ENCODE results near the gene KCNMA1. TPM values are rescaled to one million over a fixed set of nuclear protein-coding genes. Genes with fewer than 3 reads are reported as not detected.
A peak's percentile ranks its signal among the peaks of the same experiment; 100 is the strongest.

The KCNMA1 gene
- total RNA-seq, 1 experiment from 2014 or later = 0.49 TPM

DNA sequence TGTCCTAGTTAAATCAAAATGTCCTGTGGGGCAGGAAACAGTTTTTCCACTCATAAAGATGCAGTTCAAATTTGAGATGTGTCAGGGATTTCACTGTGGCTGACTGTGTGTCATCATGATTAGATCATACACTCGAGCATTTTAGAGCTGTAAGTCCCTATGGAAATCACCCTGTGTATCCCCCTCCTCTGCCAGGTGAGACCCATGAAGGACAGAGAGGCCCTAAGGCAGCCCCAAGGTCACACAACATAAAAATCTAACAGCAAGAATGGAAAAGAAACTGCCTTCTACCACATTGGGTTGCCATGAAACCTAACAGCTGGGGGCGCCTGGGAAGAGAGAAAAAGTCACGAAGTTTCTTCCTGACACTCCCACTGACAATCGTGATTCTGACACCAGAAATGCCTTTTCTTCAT is 135.8 kb downstream of the KCNMA1 start:
- H3K4me1 ChIP-seq (ENCODE audit: control insufficient read depth in 1 of 2, insufficient read depth in 2 of 2, low read length in 2 of 2) = peaks cover 26 to 61% of the 10 kb centered on the region in 2 experiments
- no peaks in the 10 kb centered on the region for H3K9me3 ChIP-seq (ENCODE audit: control insufficient read depth in 1 of 2, insufficient read depth in 1 of 2, low read depth in 1 of 2, low read length in 2 of 2)
- H3K9ac ChIP-seq (ENCODE audit: low read length) = no peak overlapping the region
- no peaks in the 10 kb centered on the region for H3K27me3 ChIP-seq (ENCODE audit: insufficient read depth, low read length)
- H3K4me3 ChIP-seq (replicated peaks in 1 of 2; ENCODE audit: low read depth in 1 of 2, low read length in 2 of 2) = no peak overlapping the region
- no peak overlapping the region for H2AFZ ChIP-seq (ENCODE audit: low read depth, low read length, poor library complexity, severe bottlenecking)
- H3K79me2 ChIP-seq (ENCODE audit: insufficient read depth, low read length) = no peaks in the 10 kb centered on the region
- POLR2A ChIA-PET = interaction anchor here (0.7 to 4.9 kb wide), 3 partner anchors 11 to 139 kb away, joined by 3 to 32 read pairs (median 3); no protein-coding TSS in a partner anchor
- H3K36me3 ChIP-seq (ENCODE audit: control insufficient read depth in 1 of 2, insufficient read depth in 2 of 2, low read length in 2 of 2) = no peaks in the 10 kb centered on the region
- CTCF ChIA-PET = no interaction called here
- H4K20me1 ChIP-seq (ENCODE audit: insufficient read depth) = no peaks in the 10 kb centered on the region
- DNase-seq (ENCODE audit: low read depth, low spot score) = no peak
- H3K4me2 ChIP-seq (ENCODE audit: low read length) = peak overlapping the region; percentile 62
- H3K9me2 ChIP-seq (ENCODE audit: insufficient read depth) = no peaks in the 10 kb centered on the region
- no peak for ATAC-seq
- RAD21 ChIA-PET (ENCODE audit: low non-redundant PET in 1 of 2, low total read pairs in 2 of 2, uncharacterized antibody in 2 of 2, unreplicated experiment in 2 of 2) = no interaction called here
- H3K27ac ChIP-seq (ENCODE audit: low read depth, low read length) = no peak overlapping the region
- intact Hi-C loops (cut with micrococcal nuclease) = loop anchor here (10.0 kb wide), 1 partner anchor 337 kb away; no protein-coding TSS in a partner anchor
- BruUV-seq (replicated peaks) = no TSS peak
- peak; percentile 21; the same call in 1 of the 2 replicates for TF ChIP-seq RAD21 (IDR thresholded peaks at IDR 0.05; ENCODE audit: low read depth)
- TF ChIP-seq CBX3 (IDR thresholded peaks at IDR 0.05; ENCODE audit: low read depth) = no peak

DNA sequence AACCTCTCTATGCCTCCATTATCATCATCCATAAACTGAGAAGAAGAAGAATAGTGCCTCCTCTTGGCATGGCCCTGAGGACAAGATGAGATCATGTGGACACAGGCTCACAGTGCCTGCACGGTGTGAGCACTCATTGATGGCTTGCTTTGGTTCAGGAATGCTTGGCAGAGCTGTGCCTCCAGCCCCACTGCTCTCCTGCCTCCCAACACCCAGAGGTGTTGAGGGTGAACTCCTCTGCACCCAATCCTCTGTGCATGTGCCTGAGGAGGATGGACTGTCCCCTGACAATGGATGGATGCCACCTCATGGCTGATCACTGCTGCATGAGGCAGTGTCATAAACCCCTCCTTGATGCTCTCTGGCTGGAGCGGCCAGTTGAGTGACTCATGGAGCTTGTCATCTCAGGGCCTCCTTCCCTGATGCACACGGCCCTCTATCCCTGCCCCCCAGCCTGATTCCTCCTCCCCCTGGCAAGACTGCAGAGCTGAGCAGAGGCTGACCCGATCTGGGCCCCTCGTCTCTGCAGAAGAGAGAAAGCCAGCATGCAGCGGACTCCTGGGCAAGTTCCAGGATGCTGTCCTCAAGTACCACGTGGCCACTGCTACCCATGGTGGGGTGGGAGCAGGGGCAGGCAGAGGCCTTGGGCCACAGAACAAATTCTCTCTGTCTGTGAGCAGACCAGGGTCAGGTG is 136.3 kb downstream of the KCNMA1 start:
- ChIA-PET CTCF (no interaction called here), POLR2A (interaction anchor here (0.7 to 4.9 kb wide), 3 partner anchors 12 to 139 kb away, joined by 3 to 32 read pairs (median 3); no protein-coding TSS in a partner anchor), RAD21 (ENCODE audit: low non-redundant PET in 1 of 2, low total read pairs in 2 of 2, uncharacterized antibody in 2 of 2, unreplicated experiment in 2 of 2) (no interaction called here)
- Histone ChIP-seq H3K4me1 (ENCODE audit: control insufficient read depth in 1 of 2, insufficient read depth in 2 of 2, low read length in 2 of 2) (peaks cover 20 to 56% of the 10 kb centered on the region in 2 experiments), H3K9ac (ENCODE audit: low read length) (no peak overlapping the region), H3K36me3 (ENCODE audit: control insufficient read depth in 1 of 2, insufficient read depth in 2 of 2, low read length in 2 of 2) (no peaks in the 10 kb centered on the region), H3K4me3 (replicated peaks in 1 of 2; ENCODE audit: low read depth in 1 of 2, low read length in 2 of 2) (no peak overlapping the region), H3K79me2 (ENCODE audit: insufficient read depth, low read length) (no peaks in the 10 kb centered on the region), H4K20me1 (ENCODE audit: insufficient read depth) (no peaks in the 10 kb centered on the region), H2AFZ (ENCODE audit: low read depth, low read length, poor library complexity, severe bottlenecking) (peak overlapping the region; percentile 4), H3K4me2 (ENCODE audit: low read length) (peak overlapping the region; percentile 62), H3K9me3 (ENCODE audit: control insufficient read depth in 1 of 2, insufficient read depth in 1 of 2, low read depth in 1 of 2, low read length in 2 of 2) (no peaks in the 10 kb centered on the region), H3K9me2 (ENCODE audit: insufficient read depth) (no peaks in the 10 kb centered on the region), H3K27ac (ENCODE audit: low read depth, low read length) (no peak overlapping the region), H3K27me3 (ENCODE audit: insufficient read depth, low read length) (no peaks in the 10 kb centered on the region)
- BruUV-seq (replicated peaks) = no TSS peak
- TF ChIP-seq TCF7L2 (IDR thresholded peaks at IDR 0.05; ENCODE audit: borderline replicate concordance, extremely low read depth, insufficient read depth, insufficient read length) (no peak), CBX3 (IDR thresholded peaks at IDR 0.05; ENCODE audit: low read depth) (peak; percentile 60; the same call in 1 of the 2 replicates), FOSL1 (IDR thresholded peaks at IDR 0.05; ENCODE audit: low read depth) (peak; percentile 56), JUND (IDR thresholded peaks at IDR 0.05) (peak; percentile 66; the same call in 1 of the 2 replicates), SIN3A (IDR thresholded peaks at IDR 0.05; ENCODE audit: low read depth) (no peak), POLR2A (IDR thresholded peaks at IDR 0.05; ENCODE audit: borderline replicate concordance, extremely low read depth, insufficient read depth, insufficient read length) (no peak), POLR2AphosphoS5 (IDR thresholded peaks at IDR 0.05; ENCODE audit: low read depth, low read length) (no peak), SP1 (IDR thresholded peaks at IDR 0.05; ENCODE audit: low read depth) (peak; percentile 43), EZH2 (IDR thresholded peaks at IDR 0.05) (no peak), ZFX (IDR thresholded peaks at IDR 0.05) (no peak), SRF (IDR thresholded peaks at IDR 0.05; ENCODE audit: low read depth) (no peak), EGR1 (IDR thresholded peaks at IDR 0.05; ENCODE audit: low read depth) (no peak), YY1 (IDR thresholded peaks at IDR 0.05; ENCODE audit: extremely low read depth, insufficient replicate concordance, low read depth, low read length) (no peak), EZH2phosphoT487 (IDR thresholded peaks at IDR 0.05; ENCODE audit: borderline replicate concordance) (no peak)
- TF ChIP-seq, protein P1, sequence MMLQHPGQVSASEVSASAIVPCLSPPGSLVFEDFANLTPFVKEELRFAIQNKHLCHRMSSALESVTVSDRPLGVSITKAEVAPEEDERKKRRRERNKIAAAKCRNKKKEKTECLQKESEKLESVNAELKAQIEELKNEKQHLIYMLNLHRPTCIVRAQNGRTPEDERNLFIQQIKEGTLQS (IDR thresholded peaks at IDR 0.05) = no peak
- TF ChIP-seq, protein P2, sequence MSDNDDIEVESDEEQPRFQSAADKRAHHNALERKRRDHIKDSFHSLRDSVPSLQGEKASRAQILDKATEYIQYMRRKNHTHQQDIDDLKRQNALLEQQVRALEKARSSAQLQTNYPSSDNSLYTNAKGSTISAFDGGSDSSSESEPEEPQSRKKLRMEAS (IDR thresholded peaks at IDR 0.05) = peak; percentile 77
- intact Hi-C loops (cut with micrococcal nuclease) = loop anchor here (10.0 kb wide), 1 partner anchor 336 kb away; no protein-coding TSS in a partner anchor
- DNase-seq (ENCODE audit: low read depth, low spot score) (peak; percentile 41), ATAC-seq (peak; percentile 56)

All from HCT116 (cell line).